Omental fat pad (tissue), 4 donors: ENCODE results near the gene TMPRSS11D. TPM values are rescaled to one million over a fixed set of nuclear protein-coding genes. Genes with fewer than 3 reads are reported as not detected.

Experiments used
- ATAC-seq: fragments of 150-250 bp; one replicate; pipeline ENCODE4 v1.9.1; 2016; ENCODE audit warnings: mild to moderate bottlenecking, moderate library complexity; ENCODE audit not compliant: low FRiP score
- DNase-seq: peaks from one replicate; pipeline ENCODE4 v3.0.0-alpha.2; 2019; ENCODE audit warnings: low spot score
- total RNA-seq, 4 donors: library from RNA; depleted of rRNA; stranded (reverse); fragments of >200 nt; gene quantifications; one replicate each; pipeline ENCODE4 v1.1.0, GENCODE V29; 2016
- TF ChIP-seq, protein P1 (sequence below), 3 donors: fragments of 450-650 bp; IDR thresholded peaks; one replicate each; pipeline ENCODE4 v1.5.1; 2016 to 2017; ENCODE audit warnings: antibody characterized with exemption in 3 of 3, mild to moderate bottlenecking in 3 of 3, moderate library complexity in 2 of 3

Gene TMPRSS11D
- total RNA-seq, 4 donors from 2014 or later: not detected

DNA sequence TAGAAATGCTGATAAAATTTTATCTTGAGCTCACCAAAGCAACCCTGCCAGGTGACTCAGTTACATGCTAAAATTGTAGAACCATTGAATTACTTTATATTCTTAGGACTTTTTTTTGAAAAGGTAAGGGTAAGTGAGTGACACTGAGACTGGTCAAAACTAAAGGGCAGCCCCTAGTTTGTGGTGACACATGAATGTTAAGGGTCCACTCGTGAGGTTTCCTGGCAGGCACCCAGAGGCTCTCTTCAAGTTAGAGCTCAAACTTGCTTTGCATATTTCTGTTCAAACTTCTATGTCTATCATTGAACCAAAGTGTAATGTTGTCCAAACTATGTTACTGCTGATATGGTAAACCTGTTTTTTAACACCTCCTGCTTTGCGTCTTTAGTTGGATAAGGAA, 30.5 kb downstream of the TMPRSS11D start:
- TF ChIP-seq, protein P1, sequence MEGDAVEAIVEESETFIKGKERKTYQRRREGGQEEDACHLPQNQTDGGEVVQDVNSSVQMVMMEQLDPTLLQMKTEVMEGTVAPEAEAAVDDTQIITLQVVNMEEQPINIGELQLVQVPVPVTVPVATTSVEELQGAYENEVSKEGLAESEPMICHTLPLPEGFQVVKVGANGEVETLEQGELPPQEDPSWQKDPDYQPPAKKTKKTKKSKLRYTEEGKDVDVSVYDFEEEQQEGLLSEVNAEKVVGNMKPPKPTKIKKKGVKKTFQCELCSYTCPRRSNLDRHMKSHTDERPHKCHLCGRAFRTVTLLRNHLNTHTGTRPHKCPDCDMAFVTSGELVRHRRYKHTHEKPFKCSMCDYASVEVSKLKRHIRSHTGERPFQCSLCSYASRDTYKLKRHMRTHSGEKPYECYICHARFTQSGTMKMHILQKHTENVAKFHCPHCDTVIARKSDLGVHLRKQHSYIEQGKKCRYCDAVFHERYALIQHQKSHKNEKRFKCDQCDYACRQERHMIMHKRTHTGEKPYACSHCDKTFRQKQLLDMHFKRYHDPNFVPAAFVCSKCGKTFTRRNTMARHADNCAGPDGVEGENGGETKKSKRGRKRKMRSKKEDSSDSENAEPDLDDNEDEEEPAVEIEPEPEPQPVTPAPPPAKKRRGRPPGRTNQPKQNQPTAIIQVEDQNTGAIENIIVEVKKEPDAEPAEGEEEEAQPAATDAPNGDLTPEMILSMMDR (IDR thresholded peaks at IDR 0.05): no peak
- ATAC-seq (no peak), DNase-seq (no peak)

DNA sequence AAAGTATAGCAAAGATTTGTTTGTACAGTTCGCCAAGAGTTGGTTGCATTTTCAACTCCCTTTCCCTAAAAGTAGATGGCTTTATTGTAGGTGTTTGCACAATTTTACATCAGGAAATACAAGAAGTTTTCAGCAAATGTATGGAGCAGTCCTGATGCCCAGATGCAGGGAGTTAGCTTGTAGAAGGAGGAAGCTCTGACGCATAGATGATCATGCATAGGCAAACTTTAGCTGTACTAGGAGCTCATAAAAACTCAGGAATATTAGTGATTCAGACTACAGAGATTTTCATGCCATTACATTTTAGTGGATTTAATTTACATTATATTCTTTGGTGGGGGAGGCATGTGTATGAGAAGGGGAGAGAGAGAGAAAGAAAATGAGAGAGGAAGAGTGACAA, 62.9 kb downstream of the TMPRSS11D start:
- DNase-seq (no peak), ATAC-seq (no peak)
- TF ChIP-seq, protein P1 (IDR thresholded peaks at IDR 0.05): no peak

DNA sequence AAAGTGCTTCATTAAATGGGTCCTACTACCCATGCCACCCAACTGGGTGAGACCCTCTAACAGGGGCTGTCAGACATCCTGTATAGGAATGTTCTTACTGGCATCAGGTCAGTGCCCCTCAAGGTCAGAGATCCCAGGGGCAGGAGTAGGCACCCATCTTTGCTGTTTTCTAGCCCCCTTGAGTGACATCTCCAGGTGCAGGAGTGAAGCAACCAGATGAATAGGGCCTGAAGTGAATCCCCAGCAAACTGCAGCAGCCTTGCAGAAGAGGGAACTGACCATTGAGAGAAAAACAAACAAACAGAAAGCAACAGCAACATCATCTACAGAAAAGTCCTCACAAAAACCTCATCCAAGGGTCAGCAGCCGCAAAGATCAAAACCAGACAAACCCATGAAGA, 73.8 kb downstream of the TMPRSS11D start:
- TF ChIP-seq, protein P1 (IDR thresholded peaks at IDR 0.05): no peak
- ATAC-seq (no peak), DNase-seq (no peak)

DNA sequence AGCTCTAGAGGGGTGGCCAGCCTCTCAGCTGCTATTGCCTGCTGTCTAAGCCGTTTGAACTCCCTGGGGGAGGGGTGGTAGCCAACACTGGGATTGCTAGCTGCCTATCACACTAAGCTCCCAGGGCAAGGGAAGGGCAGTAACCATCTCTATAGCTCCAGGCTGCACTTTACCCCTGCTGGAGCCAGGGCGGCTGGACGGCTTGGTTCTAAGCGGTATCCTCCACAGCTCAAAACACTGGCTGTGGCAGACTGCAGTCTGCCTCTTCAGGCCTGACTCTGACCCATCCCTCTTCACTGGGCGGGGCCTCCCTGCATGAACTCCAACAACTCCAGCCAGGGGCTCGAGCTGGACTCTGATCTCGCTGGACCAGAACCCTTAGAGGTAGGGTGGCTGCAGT, 74.3 kb downstream of the TMPRSS11D start:
- ATAC-seq (no peak), DNase-seq (no peak)
- TF ChIP-seq, protein P1 (IDR thresholded peaks at IDR 0.05): no peak

DNA sequence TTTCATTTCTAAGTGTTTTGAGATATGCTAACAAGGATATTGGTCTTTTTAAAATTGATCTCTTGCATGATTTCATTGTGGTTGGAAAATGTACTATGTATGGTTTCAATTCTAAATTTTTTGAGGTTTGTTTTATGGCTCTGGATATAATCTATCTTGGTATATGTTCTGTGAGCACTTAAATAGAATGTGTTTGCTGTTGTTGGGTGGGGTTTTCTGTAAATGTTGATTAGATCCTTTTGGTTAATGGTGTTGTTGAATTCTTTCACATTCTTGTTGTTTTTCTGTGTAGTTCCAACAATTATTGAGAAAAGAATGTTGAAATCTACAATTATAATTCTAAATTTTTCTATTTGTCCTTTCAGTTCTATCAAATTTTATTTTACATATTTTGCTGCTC, 87.0 kb downstream of the TMPRSS11D start:
- TF ChIP-seq, protein P1 (IDR thresholded peaks at IDR 0.05): no peak
- ATAC-seq (no peak), DNase-seq (no peak)

DNA sequence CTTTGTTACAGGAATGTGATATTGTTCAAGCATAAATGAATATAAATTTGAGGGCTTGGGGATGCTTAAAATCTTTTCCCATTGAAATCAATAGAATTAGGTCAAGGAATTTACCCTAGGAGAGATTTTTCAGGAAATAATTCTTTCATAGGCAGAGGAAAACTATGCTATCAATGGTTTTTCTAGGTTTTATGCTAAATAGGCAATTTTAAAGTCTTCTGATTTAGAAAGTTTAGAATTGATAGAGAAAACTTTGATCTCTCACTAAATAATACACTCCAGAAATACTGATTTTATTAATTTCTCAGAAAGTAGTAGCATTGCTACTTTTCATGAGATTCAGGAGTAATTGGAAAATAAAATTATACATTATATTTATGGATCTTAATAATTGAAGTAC, 93.1 kb downstream of the TMPRSS11D start:
- DNase-seq: no peak
- no peak for ATAC-seq
- TF ChIP-seq, protein P1 (IDR thresholded peaks at IDR 0.05): no peak

DNA sequence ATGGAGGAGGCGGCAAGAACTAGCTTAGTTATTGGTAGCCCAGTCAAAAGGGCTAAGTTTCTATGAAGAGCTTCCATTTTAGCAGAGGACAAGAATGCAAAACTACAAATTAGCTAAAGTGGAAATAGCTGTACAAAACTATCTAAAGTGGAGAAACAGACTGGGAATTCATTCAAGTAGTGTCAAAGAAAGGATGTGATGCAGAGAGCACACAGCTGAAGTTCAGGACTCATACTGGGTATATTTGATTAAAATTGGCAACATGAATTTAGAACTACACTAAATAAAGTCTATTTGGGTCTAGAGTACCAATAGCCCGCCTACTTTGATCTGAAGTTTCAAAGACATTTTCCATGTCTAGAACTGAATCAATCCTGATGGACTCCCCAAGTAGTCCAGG, 96.5 kb downstream of the TMPRSS11D start:
- TF ChIP-seq, protein P1 (IDR thresholded peaks at IDR 0.05): no peak
- DNase-seq (no peak), ATAC-seq (no peak)
